Endothelial cell of hepatic sinusoid (primary cell): ENCODE data around the gene AFF3.
"Not testable (repeated sequence)": the region's sequence is repeated elsewhere in the genome, so short reads cannot be mapped to it uniquely, and the experiment has no call there.

ENCODE experiments used
- in situ Hi-C: cut with HindIII; loops from 2 replicates; pipeline ENCODE4 v1.10.0; 2017; ENCODE audit warnings: low sequenced_read_pairs

Gene AFF3

DNA sequence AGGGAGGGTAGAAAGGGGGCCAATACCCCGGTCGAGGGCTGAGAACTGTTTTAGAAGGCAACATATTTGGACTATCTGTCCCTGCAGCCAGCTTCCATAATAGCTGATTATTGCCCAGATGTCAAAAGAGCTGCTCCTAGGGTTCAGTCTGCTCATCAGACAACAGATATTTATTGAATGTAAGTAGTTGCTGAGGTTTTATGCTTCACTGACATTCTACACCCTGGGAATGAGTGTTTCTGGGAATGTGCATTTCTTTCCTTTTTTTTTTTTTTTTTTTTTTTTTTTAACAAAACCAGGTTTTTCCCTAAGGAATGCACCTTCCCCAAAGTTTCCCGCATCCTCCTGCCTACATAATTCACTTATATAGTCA lies 33.8 kb downstream of the AFF3 start:
- in situ Hi-C loops = not testable (repeated sequence)

DNA sequence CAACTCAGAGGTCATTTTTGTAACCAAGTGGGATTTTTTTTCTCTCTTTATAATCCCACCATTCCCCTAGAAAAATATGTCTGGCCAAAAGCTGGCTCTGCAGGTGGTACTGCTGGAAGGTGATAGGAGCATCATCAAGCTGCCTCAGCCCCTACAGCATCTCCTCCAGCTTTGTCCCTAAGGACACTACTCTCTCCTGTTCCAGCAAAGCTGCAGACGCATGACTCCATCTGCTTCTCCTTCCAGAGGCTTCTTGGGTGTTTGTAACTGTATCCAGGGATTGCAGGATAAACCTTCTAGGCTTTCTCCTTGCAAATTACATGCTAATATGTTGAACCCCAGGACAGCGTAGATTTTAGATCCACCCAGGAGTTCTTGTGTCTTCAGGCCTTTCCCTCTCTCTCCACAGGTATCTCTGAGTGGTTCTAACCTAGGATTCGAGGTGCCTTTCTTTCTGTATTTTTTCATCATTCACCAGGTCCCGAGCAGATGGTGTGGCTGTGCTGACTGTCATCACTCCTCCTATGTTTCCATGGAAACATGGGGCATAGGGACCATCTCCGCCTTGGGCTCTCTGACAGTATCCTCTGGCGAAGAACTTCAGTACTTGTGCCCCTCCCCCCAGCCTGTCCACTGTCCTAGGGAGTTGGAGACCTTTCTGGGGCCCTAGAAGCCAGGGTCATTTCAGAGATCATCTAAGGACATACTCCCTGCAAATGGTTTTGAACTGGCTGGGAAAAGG lies 34.3 kb downstream of the AFF3 start:
- in situ Hi-C loops = no loop called here

DNA sequence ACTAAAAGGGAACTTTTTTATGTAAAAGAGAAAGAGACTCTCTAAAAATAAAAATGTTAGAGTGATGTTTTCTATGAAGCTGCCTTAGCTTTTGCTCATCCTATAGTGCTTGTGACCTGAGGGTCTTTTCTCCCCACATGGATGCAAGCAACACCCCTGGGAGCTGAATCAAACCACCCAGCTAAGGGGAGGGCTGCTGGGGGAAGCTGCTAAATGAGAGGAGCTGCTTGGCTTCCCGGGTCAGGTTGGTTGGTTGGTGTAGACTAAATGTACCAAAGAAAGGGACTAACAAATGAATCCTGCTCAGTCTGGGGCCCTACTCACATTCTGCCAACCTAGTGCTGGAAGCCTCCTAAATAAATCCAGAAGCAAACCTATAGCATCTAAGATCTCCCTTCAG lies 35.0 kb downstream of the AFF3 start:
- in situ Hi-C loops = no loop called here

DNA sequence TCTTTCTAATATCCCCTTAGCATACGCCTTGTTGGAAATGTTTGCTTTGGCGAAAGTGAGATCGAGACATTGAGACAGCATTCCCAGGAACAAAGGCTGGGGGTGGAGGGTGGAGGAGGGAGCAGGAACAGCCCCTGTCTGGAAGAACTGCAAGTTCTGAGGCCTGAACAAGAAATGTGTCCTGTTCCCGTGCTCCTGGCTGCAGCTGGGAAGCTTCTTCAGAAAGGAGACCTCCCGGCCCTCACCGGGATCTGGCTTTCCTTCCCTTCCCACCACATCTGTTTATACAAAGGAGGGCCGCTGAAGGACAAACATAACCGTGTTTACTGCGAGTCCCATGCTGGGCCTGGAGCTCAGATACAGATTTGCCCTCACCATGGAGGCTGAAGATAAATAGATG lies 35.9 kb downstream of the AFF3 start:
- in situ Hi-C loops = no loop called here

DNA sequence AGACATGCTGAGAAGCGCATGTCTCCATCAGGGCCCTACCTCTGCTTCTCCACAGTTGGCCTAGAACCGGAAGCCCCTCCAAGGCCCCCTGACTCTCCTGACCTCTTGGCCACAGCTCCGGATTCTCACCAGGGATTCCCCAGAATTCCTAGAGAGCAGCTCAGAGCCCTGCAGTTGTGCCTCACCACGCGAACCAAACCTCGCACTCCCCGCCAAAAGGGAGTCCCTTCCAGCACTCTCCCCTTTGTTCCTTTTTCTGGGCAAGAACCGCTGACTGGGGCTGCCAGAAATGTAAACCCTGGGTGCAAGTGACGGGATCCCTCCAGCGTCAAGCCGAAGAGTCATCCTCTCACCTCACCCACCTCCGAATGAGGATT lies 36.7 kb downstream of the AFF3 start:
- in situ Hi-C loops = no loop called here

DNA sequence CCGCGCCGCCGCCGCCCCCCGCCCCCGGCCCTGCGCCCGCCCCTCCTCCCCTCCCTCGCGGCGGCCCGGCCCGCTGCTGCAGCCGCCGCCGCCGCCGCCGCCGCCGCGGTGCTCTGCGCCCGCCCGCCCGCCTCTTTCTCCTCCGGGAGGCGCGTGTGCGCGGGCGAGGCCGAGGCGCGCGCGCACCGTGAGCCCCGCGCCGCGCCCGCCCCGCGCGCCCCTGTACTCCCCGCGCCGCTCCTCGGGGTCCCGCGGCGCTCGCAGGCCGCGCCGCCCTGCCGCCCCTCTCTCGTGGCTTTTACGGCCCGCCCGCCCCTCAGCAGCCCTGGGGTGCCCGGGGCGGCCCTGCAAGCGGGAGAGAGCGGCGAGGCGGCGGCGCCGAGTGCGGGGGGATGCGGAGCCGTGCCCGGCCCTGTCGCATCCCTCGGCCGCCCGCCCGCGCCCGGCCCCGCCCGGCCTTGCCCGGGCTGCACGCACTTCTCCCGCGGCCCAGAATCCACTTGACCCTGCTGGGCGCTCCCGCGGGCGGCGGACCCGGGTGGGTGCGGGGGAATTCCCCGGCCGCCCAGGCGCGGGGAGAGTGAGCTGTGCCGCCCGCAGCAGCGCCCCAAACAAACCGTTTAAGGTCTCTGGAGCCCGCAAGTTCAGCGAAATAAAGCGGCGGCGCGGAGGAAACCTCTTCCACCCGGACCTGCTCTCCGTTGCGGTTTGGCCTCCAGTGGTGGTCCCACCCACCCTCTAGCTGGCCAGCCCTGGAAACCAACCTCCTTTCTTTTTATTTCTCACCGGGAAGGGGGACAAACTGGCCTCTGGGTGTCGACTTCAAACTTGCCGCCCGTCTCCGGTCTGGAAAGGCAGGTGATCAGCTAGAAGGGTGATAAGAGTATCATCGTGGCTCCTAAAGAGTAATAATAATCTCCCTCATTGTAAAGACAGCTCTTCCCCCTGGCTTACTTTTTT lies 37.4 kb downstream of the AFF3 start:
- in situ Hi-C loops = no loop called here

DNA sequence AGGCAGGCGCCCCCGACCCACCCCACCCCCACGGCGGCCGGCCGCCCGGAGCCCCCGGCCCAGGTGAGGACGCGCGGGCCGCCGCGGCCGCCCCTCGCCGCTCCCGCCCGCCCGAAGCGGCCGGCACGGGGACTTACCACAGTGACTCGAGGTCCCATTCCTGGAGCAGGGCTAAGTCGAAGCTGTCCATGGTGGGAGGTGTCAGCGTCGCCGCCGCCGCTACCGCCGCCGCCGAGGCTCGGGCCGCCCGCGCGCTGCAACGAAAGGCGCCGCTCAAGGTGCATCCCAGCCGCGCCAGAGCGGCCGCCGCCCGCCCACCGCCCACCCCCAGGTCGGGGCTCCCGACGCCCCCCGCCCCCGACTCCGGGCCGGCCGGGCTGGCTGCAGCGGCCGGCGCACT lies 38.1 kb downstream of the AFF3 start:
- in situ Hi-C loops = not testable (repeated sequence)

DNA sequence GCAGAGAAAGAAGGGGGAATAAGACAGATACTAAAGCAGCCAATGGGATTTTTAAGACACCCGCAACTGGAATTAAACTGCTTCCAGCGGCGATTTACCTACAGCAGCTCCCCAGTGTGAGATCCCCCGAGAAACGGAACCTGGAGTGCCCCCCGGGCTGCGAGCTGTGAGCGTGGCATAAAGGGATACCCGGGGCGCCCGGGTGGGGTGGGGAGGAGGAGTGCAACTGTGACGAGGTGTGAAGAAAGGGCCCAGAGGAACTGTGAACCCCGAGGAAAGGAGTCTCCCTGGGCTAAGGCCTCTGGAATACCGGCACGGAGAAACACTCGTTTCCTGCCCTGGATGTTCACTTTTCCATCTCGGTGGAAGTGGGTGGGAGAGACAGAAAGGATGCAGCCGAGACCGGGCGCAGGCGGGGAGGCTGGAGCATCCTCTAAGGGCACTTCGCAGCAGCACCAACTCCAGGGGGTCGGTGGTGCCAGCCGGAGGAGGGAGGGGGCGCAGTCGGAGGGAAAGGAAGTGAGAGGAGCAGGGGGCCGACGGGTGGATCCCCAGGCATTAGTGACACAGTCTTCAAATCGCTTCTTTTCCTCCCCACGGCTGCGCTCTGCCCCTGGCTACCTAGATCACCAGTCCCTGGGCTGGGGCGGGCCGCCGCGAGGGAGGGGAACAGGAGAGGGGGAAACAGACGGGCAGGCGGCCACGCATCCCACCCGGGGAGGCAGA lies 38.7 kb downstream of the AFF3 start:
- in situ Hi-C loops = not testable (repeated sequence)

DNA sequence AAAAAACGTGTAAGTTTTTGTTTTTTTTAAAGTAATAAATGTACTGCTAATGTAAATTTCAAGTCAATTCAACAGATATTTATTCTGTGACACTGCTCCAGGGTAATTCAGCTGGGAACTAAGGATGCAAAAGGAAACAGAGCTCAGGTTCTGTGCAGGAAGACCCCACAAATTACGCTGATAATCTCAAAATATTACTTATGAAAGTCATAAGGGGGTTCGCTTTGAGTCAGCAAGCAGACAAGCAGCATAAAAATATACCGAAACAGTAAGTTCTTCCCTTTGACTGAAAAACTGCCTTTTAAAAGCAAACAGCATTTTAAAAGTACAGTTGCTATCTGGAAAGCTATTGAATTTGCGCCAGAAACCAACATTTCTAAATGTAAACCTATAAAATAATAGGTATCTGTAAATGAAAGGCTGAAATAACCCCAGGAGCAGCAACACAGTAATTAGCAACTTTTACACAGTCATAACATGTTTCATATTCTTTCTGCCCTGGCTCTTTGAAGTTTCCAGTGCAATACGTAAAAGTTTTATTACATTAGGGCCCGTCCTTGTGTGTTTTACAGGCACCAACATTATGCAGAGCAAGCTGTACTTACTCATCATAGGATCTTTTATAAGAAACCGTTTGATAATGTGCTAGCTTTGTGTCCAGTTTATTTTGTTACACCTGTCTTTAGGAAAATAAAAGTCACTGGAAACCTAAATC lies 39.8 kb downstream of the AFF3 start:
- in situ Hi-C loops = not testable (repeated sequence)

DNA sequence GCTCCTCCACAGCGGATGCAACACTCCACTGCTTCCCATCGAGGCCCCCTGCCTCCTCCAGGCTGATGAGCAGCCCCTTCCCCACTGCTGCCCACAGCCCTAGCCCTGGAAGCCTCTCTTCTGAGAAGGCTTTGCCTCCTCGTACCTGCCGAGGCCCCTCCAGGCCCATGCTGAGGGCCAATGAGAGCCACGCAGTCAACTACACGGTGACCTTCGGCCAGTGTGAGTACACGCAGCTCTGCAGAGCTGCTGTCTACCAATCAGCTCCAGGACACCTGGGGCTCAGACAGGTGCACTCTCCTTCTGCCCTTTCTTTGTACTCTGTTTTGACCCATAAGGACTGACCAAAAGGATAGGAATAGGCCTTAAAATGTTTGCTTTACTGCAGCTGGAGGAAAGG lies 43.5 kb downstream of the AFF3 start:
- in situ Hi-C loops = not testable (repeated sequence)

DNA sequence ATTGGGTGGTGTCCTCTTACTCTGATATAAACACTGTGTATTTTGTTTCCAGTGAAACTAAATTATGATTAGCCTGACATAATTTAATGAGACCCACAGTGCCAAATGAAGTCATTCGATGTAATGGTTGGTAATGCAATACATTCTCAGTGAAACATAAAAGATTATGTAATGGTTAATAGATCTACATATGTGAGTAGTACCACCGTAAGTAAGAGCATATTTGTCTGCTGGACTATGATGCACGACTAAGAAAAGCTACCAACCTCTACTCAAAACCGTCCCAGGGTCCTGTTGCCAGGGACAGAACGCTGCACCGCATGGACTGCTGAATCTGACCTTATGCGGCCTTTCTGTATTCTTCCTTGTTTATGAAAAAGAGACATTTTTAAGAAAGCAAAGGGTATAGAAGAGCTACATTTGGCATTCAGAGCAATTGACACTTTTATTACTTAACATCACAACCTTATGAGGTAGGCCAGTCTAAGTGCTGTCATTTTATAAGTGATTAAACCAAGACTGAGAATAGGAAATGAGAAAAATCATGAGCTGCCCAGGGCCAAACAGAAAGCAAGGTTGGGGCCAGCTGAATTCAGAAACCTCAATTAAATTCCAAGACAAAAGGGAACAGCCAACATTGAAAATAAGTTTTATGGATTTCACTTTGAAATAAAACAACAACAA lies 44.6 kb downstream of the AFF3 start:
- in situ Hi-C loops = not testable (repeated sequence)

DNA sequence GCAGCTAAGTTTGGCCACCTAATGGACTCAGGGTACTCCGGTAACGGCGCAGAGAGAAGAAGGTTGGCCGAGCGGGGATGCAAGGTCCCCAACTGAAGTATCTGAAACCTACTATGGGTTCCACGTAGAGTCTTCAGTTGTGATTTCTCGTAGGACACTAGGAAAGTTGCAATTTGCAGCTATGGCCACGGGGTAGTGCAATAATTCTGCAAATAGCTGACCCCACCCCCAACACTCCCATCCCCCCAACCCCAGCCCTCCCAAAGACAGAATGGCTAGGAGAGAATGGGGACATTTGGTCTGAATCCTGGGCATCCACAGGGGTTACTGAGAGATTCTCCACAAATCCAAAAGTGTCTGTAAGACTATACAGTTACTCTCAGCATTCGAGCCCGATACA lies 46.5 kb downstream of the AFF3 start:
- in situ Hi-C loops = not testable (repeated sequence)

DNA sequence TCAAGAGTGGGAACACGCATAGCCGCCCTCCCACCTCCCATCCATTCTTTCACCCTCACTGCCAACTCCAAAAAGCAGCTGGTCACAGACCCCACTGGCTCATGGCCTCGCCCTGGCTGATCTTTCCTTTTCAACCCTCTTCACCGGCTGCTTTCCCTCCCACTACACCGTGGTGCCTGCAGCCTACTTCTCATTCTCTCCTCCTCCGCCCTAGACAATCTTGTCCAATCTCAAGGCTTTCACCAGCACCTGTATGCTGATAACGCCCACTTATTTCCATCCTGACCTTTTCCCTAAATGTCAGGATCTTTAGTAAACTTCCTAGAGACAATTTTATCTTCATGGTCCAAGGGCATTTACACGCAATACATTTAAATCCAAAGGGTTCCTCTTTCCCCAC lies 50.6 kb downstream of the AFF3 start:
- in situ Hi-C loops = not testable (repeated sequence)

DNA sequence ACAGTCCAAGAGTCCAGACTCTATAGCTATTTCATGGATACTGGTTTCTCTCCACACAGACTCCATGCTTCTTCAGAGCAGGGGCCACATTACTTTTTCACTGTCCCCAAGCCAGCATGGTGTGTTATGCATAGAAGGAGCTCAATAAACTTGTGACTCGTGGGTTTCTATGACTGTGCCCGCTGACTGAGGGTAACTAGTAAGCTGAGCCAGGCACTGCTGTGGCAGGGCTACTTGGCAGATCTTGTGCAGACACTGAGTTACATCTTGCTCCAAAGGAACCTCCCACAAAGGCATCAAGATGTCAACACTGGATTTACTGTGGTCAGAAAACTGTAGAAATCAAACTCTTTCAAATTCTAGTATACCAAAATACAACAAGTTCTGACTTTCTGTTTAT lies 56.6 kb downstream of the AFF3 start:
- in situ Hi-C loops = not testable (repeated sequence)

DNA sequence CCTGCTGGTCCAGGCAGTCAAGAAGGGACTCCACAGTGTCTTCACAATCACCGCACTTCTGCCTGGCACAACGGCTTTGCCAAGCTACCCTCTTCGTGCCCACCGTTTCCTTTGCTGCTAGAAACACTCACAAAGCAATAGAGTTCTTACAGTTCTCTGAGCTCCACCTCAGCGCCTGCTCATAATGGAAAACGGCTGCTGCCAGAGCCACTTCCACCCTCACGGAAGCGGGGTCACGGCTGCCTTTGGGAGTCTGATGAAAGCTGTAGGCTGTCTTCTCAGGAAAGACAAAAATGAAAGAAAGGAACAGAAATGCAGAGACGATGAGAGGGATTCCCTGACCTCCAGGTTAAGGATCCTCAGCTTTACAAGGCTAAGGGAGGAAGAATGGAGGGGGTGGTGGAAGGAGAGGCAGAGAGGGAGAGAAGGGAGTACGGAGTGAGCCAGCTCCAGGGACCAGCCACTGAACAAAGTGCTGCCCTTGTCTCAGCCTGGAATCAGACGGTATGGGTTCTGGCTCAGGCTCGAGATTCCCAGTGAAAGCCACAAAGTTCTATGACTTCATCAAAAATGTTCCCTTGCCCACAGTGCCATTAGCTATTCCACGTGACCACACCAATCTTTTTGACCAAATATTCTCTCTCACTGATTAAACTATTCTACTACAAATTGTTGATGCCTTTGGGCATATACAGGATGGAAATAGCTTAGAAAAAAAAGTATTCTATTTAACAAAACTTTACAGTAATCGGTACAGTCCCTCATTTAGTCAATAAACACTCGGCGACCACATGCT lies 58.8 kb downstream of the AFF3 start:
- in situ Hi-C loops = not testable (repeated sequence)

DNA sequence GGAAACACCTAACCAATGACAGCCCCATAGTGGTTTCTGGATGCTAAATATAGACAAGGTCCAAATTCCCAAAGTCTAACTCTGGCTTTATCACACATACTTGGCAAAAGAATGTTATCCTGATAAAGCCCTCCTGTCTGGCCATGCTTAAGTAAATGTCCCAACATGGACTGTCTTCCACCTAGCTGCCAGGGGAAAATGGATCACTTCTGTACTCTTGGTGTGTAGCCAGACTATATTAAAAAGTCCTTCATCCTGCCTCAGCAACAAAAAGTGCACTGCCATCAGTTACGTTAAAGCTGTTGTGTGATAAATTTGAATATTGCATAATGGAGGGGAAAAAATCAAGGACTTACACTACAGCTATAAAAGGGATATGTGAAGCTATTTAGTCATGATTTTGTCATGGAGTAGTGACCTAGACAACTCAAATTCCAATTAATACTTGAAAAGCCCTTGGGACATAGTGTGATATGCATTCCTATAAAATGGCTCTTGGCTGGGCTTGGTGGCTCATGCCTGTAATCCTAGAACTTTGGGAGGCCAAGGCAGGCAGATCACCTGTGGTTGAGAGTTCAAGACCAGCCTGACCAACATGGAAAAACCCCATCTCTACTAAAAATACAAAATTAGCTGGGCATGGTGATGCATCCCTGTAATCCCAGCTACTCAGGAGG lies 60.0 kb downstream of the AFF3 start:
- in situ Hi-C loops = not testable (repeated sequence)

DNA sequence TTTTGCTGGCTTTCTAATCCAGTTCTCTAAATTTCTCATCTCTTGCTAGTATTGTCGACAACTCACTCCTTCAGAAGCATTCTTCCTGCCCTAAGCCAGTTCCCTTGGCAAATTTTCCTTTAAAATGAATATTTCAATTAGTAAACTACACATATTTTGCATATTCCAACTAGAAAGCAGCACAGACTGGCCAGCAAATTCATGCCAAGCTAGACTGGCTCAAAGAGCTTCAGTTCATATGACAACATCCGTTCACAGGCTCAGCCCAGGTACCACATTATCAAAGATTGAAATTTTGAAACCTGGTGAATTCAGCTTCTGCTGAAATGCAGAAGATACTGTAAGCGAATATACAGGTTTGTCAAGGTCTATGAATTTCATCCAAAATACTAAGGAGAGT lies 64.5 kb downstream of the AFF3 start:
- in situ Hi-C loops = no loop called here

DNA sequence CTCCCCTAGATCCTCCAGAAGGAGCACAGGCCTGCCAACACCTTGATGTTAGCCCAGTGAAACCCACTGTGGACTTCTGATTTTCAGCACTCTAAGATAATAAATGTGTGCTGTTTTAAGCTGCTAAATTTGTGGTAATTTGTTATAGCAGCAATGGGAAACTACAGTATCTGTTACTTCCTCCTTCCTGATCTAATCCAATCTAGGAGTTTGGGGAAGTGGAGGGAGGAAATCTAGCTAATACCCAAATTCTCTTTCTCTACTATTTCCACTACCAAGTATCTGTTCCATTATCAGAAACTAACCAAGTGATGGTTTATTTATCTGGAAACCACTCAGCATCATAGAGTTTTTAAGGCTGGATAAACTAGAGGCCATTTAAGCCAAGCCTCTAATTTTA lies 64.9 kb downstream of the AFF3 start:
- in situ Hi-C loops = no loop called here

DNA sequence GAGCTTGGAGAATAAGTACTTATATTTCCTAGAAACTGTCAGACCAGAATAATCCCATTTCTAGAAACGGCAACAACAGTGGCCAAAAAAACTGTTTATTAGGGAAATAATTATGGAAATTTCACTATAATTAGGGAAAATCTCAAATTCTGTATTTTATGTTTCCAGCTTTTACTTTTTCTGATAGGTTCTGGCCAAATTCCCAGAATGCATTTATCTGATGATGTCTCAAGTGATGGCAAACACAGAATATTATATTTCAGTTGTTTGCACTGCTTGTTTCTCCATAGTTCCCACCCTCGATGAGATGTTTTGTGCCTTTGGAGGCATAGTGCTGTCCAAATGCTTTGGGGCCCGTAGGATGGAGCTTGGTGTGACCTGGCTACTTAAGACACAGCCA lies 66.9 kb downstream of the AFF3 start:
- in situ Hi-C loops = no loop called here
